H9 (cell line): Measurements from ENCODE around the gene MAST2. TPM values are rescaled to one million over a fixed set of nuclear protein-coding genes. Genes with fewer than 3 reads are reported as not detected.

Experiments used
- DNase-seq: peaks from one replicate; pipeline ENCODE4 v3.0.0-alpha.2; 2017
- H2AFZ ChIP-seq: one replicate; pipeline ENCODE4 v1.6.1; 2013; ENCODE audit warnings: mild to moderate bottlenecking, low read length, control low read depth, moderate library complexity
- H2AK5ac ChIP-seq: 2 replicates; pipeline ENCODE4 v1.6.1; 2013; ENCODE audit warnings: low read length, control low read depth, mixed read lengths; ENCODE audit not compliant: insufficient read length
- H2BK120ac ChIP-seq: one replicate; pipeline ENCODE4 v1.6.1; 2013; ENCODE audit warnings: low read depth, mild to moderate bottlenecking, low read length, control low read depth, inconsistent platforms; ENCODE audit not compliant: poor library complexity, severe bottlenecking
- H2BK12ac ChIP-seq: 2 replicates; pipeline ENCODE4 v1.6.1; 2013; ENCODE audit warnings: low read length, control low read depth, mixed read lengths, low read depth; ENCODE audit not compliant: insufficient read length
- H2BK15ac ChIP-seq: 2 replicates; pipeline ENCODE4 v1.6.1; 2013; ENCODE audit warnings: low read depth, low read length, control low read depth
- H2BK20ac ChIP-seq: one replicate; pipeline ENCODE4 v1.6.1; 2013; ENCODE audit warnings: low read depth, mild to moderate bottlenecking, low read length, control low read depth, inconsistent platforms; ENCODE audit not compliant: poor library complexity, severe bottlenecking
- H2BK5ac ChIP-seq: 2 replicates; pipeline ENCODE4 v1.6.1; 2013; ENCODE audit warnings: low read length, control low read depth, mixed read lengths; ENCODE audit not compliant: insufficient read length
- H3K14ac ChIP-seq: 2 replicates; pipeline ENCODE4 v1.6.1; 2013; ENCODE audit warnings: low read length, control low read depth; ENCODE audit not compliant: insufficient read depth
- H3K18ac ChIP-seq: 2 replicates; pipeline ENCODE4 v1.6.1; 2013; ENCODE audit warnings: low read depth, mild to moderate bottlenecking, mixed read lengths, low read length, control low read depth; ENCODE audit not compliant: insufficient read length
- H3K23ac ChIP-seq: 2 replicates; pipeline ENCODE4 v1.6.1; 2013; ENCODE audit warnings: low read length, control low read depth, mixed read lengths, low read depth; ENCODE audit not compliant: insufficient read length
- H3K23me2 ChIP-seq: 2 replicates; pipeline ENCODE4 v1.6.1; 2013; ENCODE audit warnings: low read depth, mild to moderate bottlenecking, mixed read lengths, low read length, control low read depth; ENCODE audit not compliant: insufficient read length, poor library complexity, severe bottlenecking
- H3K27ac ChIP-seq: 2 replicates; pipeline ENCODE4 v1.5.1; 2013; ENCODE audit warnings: low read length, control low read depth, mixed read lengths, low read depth; ENCODE audit not compliant: insufficient read length
- H3K27me3 ChIP-seq: 2 replicates; pipeline ENCODE4 v1.6.1; 2013; ENCODE audit warnings: low read length, control low read depth, inconsistent platforms; ENCODE audit not compliant: insufficient read depth
- H3K4ac ChIP-seq: 2 replicates; pipeline ENCODE4 v1.6.1; 2013; ENCODE audit warnings: low read depth, mild to moderate bottlenecking, control low read depth, inconsistent platforms, low read length, moderate library complexity
- H3K4me1 ChIP-seq: 2 replicates; pipeline ENCODE4 v1.6.1; 2013; ENCODE audit warnings: low read length, control low read depth, inconsistent platforms; ENCODE audit not compliant: insufficient read depth
- H3K4me2 ChIP-seq: 2 replicates; pipeline ENCODE4 v1.6.1; 2013; ENCODE audit warnings: low read length, control low read depth, mixed read lengths; ENCODE audit not compliant: insufficient read length, insufficient read depth
- H3K56ac ChIP-seq: 2 replicates; pipeline ENCODE4 v1.6.1; 2013; ENCODE audit warnings: low read depth, mild to moderate bottlenecking, mixed read lengths, low read length, control low read depth; ENCODE audit not compliant: insufficient read length
- H3K79me1 ChIP-seq: 2 replicates; pipeline ENCODE4 v1.6.1; 2013; ENCODE audit warnings: low read depth, mild to moderate bottlenecking, moderate library complexity, low read length, control low read depth, inconsistent platforms; ENCODE audit not compliant: insufficient read depth, poor library complexity, severe bottlenecking
- H3K79me2 ChIP-seq: 2 replicates; pipeline ENCODE4 v1.6.1; 2013; ENCODE audit warnings: low read length, control low read depth, inconsistent platforms; ENCODE audit not compliant: insufficient read depth
- H3K9ac ChIP-seq: 2 replicates; pipeline ENCODE4 v1.6.1; 2013; ENCODE audit warnings: low read length, control low read depth, mixed read lengths; ENCODE audit not compliant: insufficient read length; ENCODE audit errors: extremely low read depth
- H3K9me3 ChIP-seq: one replicate; pipeline ENCODE4 v1.6.1; 2013; ENCODE audit warnings: low read depth, low read length, inconsistent platforms; ENCODE audit not compliant: control insufficient read depth
- H3T11ph ChIP-seq: one replicate; pipeline ENCODE4 v1.6.1; 2013; ENCODE audit warnings: mild to moderate bottlenecking, low read length, control low read depth, inconsistent platforms
- H4K20me1 ChIP-seq: one replicate; pipeline ENCODE4 v1.6.1; 2013; ENCODE audit not compliant: control insufficient read depth, insufficient read length, insufficient read depth
- H4K5ac ChIP-seq: 2 replicates; pipeline ENCODE4 v1.6.1; 2013; ENCODE audit warnings: low read depth, mild to moderate bottlenecking, mixed read lengths, low read length, control low read depth; ENCODE audit not compliant: insufficient read length
- H4K8ac ChIP-seq: replicated peaks from 2 replicates; pipeline ENCODE4 v1.6.1; 2013; ENCODE audit warnings: low read length, control low read depth, mixed read lengths, low read depth; ENCODE audit not compliant: insufficient read length
- H4K91ac ChIP-seq: 2 replicates; pipeline ENCODE4 v1.6.1; 2013; ENCODE audit warnings: low read depth, mild to moderate bottlenecking, moderate library complexity, mixed read lengths, low read length, control low read depth; ENCODE audit not compliant: insufficient read length
- H3K27ac Mint-ChIP-seq, 3 experiments: 2 replicates in 2 of 3; 3 replicates in 1 of 3; pipeline ENCODE4 v1.8.0; 2020 to 2021; ENCODE audit warnings: mixed read lengths in 3 of 3, mild to moderate bottlenecking in 1 of 3, moderate library complexity in 1 of 3
- H3K27me3 Mint-ChIP-seq: 2 replicates; pipeline ENCODE4 v1.8.0; 2021; ENCODE audit warnings: low read depth, mild to moderate bottlenecking, moderate library complexity, mixed read lengths
- H3K36me3 Mint-ChIP-seq, 3 experiments: 2 replicates in 2 of 3; 3 replicates in 1 of 3; pipeline ENCODE4 v1.8.0; 2020 to 2021; ENCODE audit warnings: low read depth in 3 of 3, mixed read lengths in 3 of 3; ENCODE audit not compliant: insufficient read depth in 1 of 3
- H3K4me1 Mint-ChIP-seq, 2 experiments: 2 replicates each; pipeline ENCODE4 v1.8.0; 2020; ENCODE audit warnings: mixed read lengths in 2 of 2
- H3K4me3 Mint-ChIP-seq, 2 experiments: 2 replicates in 1 of 2; 3 replicates in 1 of 2; pipeline ENCODE4 v1.8.0; 2020 to 2021; ENCODE audit warnings: mild to moderate bottlenecking in 2 of 2, mixed read lengths in 2 of 2, moderate library complexity in 1 of 2
- H3K9me3 Mint-ChIP-seq, 2 experiments: 2 replicates in 1 of 2; 3 replicates in 1 of 2; pipeline ENCODE4 v1.8.0; 2020; ENCODE audit warnings: mild to moderate bottlenecking in 2 of 2, mixed read lengths in 2 of 2, moderate library complexity in 1 of 2
- CTCF ChIP-seq: fragments of 200-600 bp; sonication (generic); conservative IDR thresholded peaks from 3 replicates; pipeline ENCODE4 v1.8.0; 2021; ENCODE audit warnings: antibody characterized with exemption, mild to moderate bottlenecking
- WGBS: extraction: QIAGEN DNeasy Blood & Tissue Kit; methylation state at CpG from one replicate; pipeline ENCODE4 v1.1.7; 2013; ENCODE audit warnings: missing lambda C conversion rate, low lambda C conversion rate, mixed read lengths; ENCODE audit not compliant: insufficient read length; ENCODE audit errors: extremely low coverage; 5-methylcytosine and 5-hydroxymethylcytosine counted together
- total RNA-seq: library from RNA; stranded (reverse); gene quantifications from 2 replicates; pipeline ENCODE4 v1.2.1, GENCODE V29; 2021

The MAST2 gene
- total RNA-seq, 1 experiment from 2014 or later: 28.8 TPM

- peak; percentile 19; the same call in 1 of the 3 replicates for TF ChIP-seq CTCF
- Histone ChIP-seq H2BK15ac (no peak overlapping the region), H2BK20ac (no peak overlapping the region), H3K9ac (no peak overlapping the region), H3K79me1 (no peaks in the 10 kb centered on the region), H3K4ac (no peak overlapping the region), H2AK5ac (no peak overlapping the region), H3K4me2 (no peak overlapping the region), H3K56ac (no peak overlapping the region), H4K5ac (no peak overlapping the region), H3K27ac (no peak overlapping the region), H3K23me2 (no peaks in the 10 kb centered on the region), H3K18ac (no peak overlapping the region), H3K4me1 (no peaks in the 10 kb centered on the region), H4K8ac (no peak overlapping the region), H3T11ph (no peak overlapping the region), H2BK5ac (no peak overlapping the region), H3K23ac (no peak overlapping the region), H4K91ac (no peak overlapping the region), H2AFZ (no peak overlapping the region), H2BK12ac (no peak overlapping the region), H2BK120ac (no peak overlapping the region), H3K9me3 (no peaks in the 10 kb centered on the region), H3K14ac (no peak overlapping the region), H3K27me3 (no peaks in the 10 kb centered on the region), H3K79me2 (no peaks in the 10 kb centered on the region), H4K20me1 (no peaks in the 10 kb centered on the region)
- peak overlapping the region in 2 of 3 experiments; percentile 49 to 52; a peak in 4 of 7 replicates for H3K27ac Mint-ChIP-seq
- no peak overlapping the region for H3K4me3 Mint-ChIP-seq
- H3K9me3 Mint-ChIP-seq: no peaks in the 10 kb centered on the region
- H3K36me3 Mint-ChIP-seq: peaks cover 18 to 32% (median 28%) of the 10 kb centered on the region in 3 experiments; a peak in 6 of 7 replicates
- WGBS: no CpG with 5 or more reads among the region's 27 CpGs
- no peaks in the 10 kb centered on the region for H3K27me3 Mint-ChIP-seq
- DNase-seq: peak; percentile 60
- no peaks in the 10 kb centered on the region for H3K4me1 Mint-ChIP-seq
These were observed 231.4 kb downstream of the MAST2 start for GRCh38 chr1:46034601-46035516.
